Mucosa of rectum (tissue), 2 donors: ENCODE data around the gene AGMO.

Experiments used
- H3K27ac ChIP-seq, 2 donors: one replicate each; pipeline ENCODE4 v1.7.0; 2013; ENCODE audit warnings: inconsistent platforms in 2 of 2, low read depth in 2 of 2, low read length in 2 of 2
- H3K27me3 ChIP-seq, 2 donors: one replicate each; pipeline ENCODE4 v1.7.0; 2013; ENCODE audit warnings: low read length in 2 of 2; ENCODE audit not compliant: control insufficient read depth in 2 of 2, insufficient read depth in 2 of 2
- H3K36me3 ChIP-seq, 2 donors: one replicate each; pipeline ENCODE4 v1.7.0; 2013; ENCODE audit warnings: low read length in 2 of 2; ENCODE audit not compliant: control insufficient read depth in 2 of 2, insufficient read depth in 2 of 2
- H3K4me1 ChIP-seq, 2 donors: one replicate each; pipeline ENCODE4 v1.7.0; 2013; ENCODE audit warnings: low read length in 2 of 2, mild to moderate bottlenecking in 1 of 2; ENCODE audit not compliant: control insufficient read depth in 2 of 2, insufficient read depth in 2 of 2
- H3K4me3 ChIP-seq, 2 donors: one replicate each; pipeline ENCODE4 v1.7.0; 2013; ENCODE audit warnings: low read length in 2 of 2
- H3K9ac ChIP-seq, 2 donors: one replicate each; pipeline ENCODE4 v1.7.0; 2013; ENCODE audit warnings: low read length in 2 of 2, low read depth in 1 of 2, mild to moderate bottlenecking in 1 of 2
- H3K9me3 ChIP-seq, 2 donors: one replicate each; pipeline ENCODE4 v1.7.0; 2013; ENCODE audit warnings: low read length in 2 of 2; ENCODE audit not compliant: control insufficient read depth in 2 of 2
- donor health status: healthy.
- donor health status: Normal muscosa, but diverticular disease.

AGMO gene

DNA sequence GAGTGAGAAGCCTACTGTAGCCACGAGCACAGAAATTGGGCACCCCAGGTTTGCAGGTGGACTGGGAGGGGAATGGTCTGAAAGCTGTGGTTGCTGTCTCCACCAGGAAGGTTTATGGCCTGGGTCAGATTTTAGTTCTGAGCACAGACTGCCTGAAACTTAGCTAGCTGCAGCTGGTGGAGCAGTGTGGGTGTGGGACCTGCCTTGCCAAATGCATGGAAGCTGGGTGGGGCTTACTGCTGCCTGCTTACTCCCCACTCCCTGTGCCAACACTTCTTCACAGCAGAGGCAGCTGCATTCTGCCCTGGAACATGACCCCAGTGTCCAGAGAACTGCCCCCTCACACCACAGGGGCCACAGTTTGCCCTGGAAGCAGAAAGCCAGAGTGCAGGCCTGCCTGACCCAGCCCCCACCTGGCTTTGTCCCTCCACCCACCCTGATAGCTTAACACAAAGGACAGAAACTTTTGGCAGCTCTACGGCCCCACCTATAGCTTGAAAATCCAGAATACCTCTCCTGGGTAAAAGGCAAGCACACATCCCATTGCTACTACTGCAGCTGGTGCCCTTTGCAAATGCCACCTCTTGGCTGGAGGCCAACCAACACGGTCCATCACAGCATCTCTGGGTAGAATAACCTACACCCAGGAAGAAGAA, 281.6 kb downstream of the AGMO start:
- Histone ChIP-seq H3K9ac (no peak overlapping the region), H3K4me3 (no peak overlapping the region), H3K9me3 (peaks cover 0 to 8% of the 10 kb centered on the region in 2 donors), H3K27ac (no peak overlapping the region), H3K4me1 (no peaks in the 10 kb centered on the region), H3K36me3 (no peaks in the 10 kb centered on the region), H3K27me3 (no peaks in the 10 kb centered on the region)

DNA sequence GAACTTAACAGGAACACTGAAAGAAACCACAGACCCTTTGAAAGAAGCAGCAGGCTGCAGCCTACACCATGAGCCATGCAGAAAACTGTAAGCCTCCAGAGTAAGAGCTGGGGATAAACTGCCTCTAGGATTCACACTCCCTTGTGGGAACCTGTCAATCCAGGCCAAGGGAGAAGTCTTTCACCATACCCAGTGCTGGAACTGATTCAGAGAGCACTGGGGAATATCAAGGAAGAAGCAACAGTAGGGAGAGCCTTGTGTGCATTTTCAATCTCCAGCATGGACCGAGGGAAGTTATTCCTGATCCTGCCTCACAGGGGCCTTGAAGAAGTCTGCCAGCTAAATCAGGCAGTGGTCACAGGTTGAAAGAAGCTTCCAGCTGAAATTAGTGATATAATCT, 282.2 kb downstream of the AGMO start:
- H3K9ac ChIP-seq = no peak overlapping the region
- H3K4me1 ChIP-seq = no peaks in the 10 kb centered on the region
- no peak overlapping the region for H3K27ac ChIP-seq
- H3K36me3 ChIP-seq = no peaks in the 10 kb centered on the region
- H3K4me3 ChIP-seq = no peak overlapping the region
- H3K9me3 ChIP-seq = peaks cover 0 to 8% of the 10 kb centered on the region in 2 donors
- H3K27me3 ChIP-seq = no peaks in the 10 kb centered on the region

DNA sequence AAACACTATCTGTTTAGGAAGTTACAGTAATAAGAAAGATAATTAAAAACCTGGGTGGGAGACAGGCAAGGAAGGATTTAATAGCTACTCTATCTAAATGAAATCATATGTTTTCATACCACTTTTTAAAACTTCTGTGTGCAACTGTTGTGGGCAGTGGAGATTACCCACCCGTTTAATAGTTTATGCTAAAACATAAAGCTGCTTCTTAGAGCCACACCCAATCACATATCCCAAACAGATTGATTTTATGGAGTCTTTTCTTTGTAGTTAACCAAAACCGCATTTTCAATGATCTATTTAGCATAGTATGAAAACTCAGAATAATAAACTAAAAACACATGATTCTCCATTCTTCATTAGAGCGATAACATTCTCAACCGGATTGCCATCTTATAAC, 304.1 kb downstream of the AGMO start:
- H3K27ac ChIP-seq = no peak overlapping the region
- no peaks in the 10 kb centered on the region for H3K4me1 ChIP-seq
- H3K9me3 ChIP-seq = no peaks in the 10 kb centered on the region
- no peaks in the 10 kb centered on the region for H3K27me3 ChIP-seq
- H3K4me3 ChIP-seq = no peak overlapping the region
- no peak overlapping the region for H3K9ac ChIP-seq
- no peaks in the 10 kb centered on the region for H3K36me3 ChIP-seq

DNA sequence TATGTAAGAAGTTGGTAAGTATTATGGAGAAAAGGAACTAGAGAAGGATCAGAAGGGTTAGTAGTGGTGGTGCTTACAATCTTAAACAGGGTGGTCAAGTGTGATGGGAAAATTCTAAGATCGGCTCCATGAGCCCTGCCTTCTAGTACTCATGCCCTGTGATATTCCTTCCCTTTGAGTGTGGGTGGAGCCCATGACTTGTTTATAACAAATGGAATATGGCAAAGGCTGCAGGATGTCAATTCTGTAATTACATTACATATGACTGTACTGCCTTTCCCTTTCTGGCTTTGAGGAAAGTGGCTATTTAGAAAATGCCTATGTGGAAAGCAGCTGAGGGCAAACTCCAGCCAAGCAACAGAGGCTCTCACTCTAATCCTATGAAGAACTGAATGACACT, 309.6 kb downstream of the AGMO start:
- Histone ChIP-seq H3K4me1 (no peaks in the 10 kb centered on the region), H3K9ac (no peak overlapping the region), H3K36me3 (no peaks in the 10 kb centered on the region), H3K27ac (no peak overlapping the region), H3K4me3 (no peak overlapping the region), H3K27me3 (no peaks in the 10 kb centered on the region), H3K9me3 (no peaks in the 10 kb centered on the region)

DNA sequence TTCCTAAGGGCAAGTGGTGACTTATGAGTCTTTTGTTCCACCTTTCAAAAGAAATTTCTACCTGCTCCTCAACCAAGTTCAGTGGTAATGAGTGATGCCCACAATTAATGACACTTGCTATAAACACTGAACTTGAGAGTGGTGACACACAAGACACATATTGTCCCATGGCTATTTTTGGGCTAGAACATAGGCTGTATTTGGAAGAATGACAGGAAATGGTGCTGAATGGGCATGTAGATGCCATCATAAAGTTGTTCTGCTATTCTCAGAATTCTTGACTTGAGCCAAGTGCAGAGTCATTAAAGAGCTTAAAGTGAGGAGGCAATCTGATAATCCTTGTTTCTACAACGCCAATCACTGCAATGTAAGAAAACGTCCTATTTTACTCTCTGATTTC, 313.3 kb downstream of the AGMO start:
- H3K9me3 ChIP-seq = no peaks in the 10 kb centered on the region
- no peak overlapping the region for H3K27ac ChIP-seq
- H3K4me3 ChIP-seq = no peak overlapping the region
- H3K27me3 ChIP-seq = no peaks in the 10 kb centered on the region
- no peak overlapping the region for H3K9ac ChIP-seq
- H3K36me3 ChIP-seq = no peaks in the 10 kb centered on the region
- H3K4me1 ChIP-seq = no peaks in the 10 kb centered on the region

DNA sequence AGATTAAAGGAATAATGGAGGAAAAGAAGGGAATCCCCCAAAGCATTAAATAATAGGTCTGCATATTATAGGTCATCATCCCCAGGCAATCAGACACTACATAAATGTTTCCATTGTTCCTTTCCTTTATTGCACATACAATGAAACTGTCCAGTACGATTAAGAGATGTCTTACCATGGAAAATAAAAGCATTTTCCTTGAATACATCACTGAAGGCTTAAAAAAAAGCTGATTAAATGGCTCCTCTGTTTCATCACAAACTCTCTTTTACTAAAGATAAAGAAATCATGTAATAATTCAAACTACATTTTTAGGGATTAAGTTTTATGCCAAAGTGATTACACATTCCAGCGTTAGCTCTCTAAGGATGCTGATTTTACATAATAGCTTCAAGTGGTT, 316.0 kb downstream of the AGMO start:
- Histone ChIP-seq H3K4me1 (no peaks in the 10 kb centered on the region), H3K9ac (no peak overlapping the region), H3K4me3 (no peak overlapping the region), H3K27me3 (no peaks in the 10 kb centered on the region), H3K27ac (no peak overlapping the region), H3K9me3 (no peaks in the 10 kb centered on the region), H3K36me3 (no peaks in the 10 kb centered on the region)

DNA sequence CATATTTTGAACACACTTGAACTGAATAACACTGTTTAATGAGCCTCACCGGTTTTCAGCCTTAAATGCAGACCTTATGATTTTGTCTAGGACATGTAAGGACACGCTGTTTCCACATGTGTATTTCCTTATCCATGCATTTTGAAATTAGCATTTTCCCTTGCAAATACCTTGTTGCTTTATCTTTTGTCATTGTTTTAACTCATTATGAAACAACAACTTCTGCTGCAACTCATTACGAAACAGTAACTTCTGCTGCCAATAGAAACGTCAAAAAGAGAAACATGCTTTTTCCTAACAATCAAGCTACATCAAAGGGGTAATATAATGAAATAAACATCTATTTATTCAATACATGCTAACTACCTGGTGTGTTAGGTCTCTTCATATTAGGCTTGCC, 322.0 kb downstream of the AGMO start:
- Histone ChIP-seq H3K4me1 (no peaks in the 10 kb centered on the region), H3K36me3 (no peaks in the 10 kb centered on the region), H3K27ac (no peak overlapping the region), H3K9me3 (no peaks in the 10 kb centered on the region), H3K9ac (no peak overlapping the region), H3K27me3 (no peaks in the 10 kb centered on the region), H3K4me3 (no peak overlapping the region)

DNA sequence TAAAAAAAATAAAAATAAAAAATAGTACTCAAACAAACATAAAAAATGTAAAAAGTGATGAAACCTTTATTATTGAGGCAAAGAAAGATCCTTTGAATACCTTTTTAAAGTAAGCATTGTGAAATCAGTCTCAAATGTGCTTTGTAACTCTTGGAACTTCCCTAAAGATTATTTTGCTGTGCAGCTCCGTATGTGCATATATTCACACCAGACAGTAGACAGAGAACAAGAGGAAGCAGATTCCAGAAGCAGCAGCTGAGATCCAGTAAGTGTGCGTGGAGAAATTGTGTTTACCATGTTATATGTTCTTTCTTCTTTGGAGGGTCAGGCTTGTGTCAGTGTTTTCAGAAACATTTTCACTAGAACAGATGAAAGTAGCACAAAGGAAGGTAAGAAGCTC, 324.9 kb downstream of the AGMO start:
- H3K36me3 ChIP-seq = no peaks in the 10 kb centered on the region
- H3K27me3 ChIP-seq = no peaks in the 10 kb centered on the region
- H3K27ac ChIP-seq = no peak overlapping the region
- H3K9me3 ChIP-seq = no peaks in the 10 kb centered on the region
- H3K9ac ChIP-seq = no peak overlapping the region
- H3K4me1 ChIP-seq = no peaks in the 10 kb centered on the region
- H3K4me3 ChIP-seq = no peak overlapping the region

DNA sequence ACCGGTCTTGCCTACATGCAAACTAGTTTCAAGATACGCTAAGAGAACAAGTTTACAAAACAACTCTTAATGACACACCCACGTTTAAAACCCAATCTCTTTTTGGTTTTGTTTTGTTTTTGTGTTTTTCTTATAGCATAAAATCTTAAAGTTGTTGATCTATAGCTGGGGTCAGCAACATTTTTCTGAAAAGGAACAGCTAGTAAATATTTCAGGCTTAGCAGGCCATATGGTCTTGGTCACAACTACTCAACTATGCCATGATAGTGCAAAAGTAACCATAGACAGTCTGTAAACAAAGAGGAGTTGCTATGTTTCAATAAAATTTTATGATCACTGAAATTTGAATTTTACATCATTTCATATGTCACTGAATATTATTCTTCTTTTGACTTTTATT, 327.4 kb downstream of the AGMO start:
- H3K27ac ChIP-seq = no peak overlapping the region
- H3K27me3 ChIP-seq = no peaks in the 10 kb centered on the region
- no peaks in the 10 kb centered on the region for H3K9me3 ChIP-seq
- no peak overlapping the region for H3K4me3 ChIP-seq
- H3K36me3 ChIP-seq = no peaks in the 10 kb centered on the region
- no peaks in the 10 kb centered on the region for H3K4me1 ChIP-seq
- no peak overlapping the region for H3K9ac ChIP-seq

DNA sequence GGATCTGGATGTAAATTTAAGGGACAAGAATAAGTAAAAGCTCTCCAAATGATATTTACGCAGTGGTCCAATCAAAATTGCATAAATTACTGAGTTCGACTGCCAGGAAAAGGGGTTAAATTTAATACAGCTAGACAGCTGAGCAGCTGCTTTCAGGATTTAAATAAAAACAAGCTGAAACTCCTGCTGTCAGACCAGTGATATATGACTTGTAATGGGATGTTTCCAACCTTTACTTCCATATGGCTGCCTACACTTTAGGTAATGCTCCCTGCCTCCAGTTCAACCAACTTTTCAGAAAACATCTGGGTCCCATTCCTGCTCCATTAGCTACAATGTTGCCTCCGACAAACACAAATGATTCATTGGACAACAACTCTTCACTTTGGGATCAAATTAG, 333.0 kb downstream of the AGMO start:
- no peak overlapping the region for H3K4me3 ChIP-seq
- no peaks in the 10 kb centered on the region for H3K27me3 ChIP-seq
- no peak overlapping the region for H3K9ac ChIP-seq
- H3K27ac ChIP-seq = no peak overlapping the region
- no peaks in the 10 kb centered on the region for H3K9me3 ChIP-seq
- H3K4me1 ChIP-seq = no peaks in the 10 kb centered on the region
- H3K36me3 ChIP-seq = no peaks in the 10 kb centered on the region

DNA sequence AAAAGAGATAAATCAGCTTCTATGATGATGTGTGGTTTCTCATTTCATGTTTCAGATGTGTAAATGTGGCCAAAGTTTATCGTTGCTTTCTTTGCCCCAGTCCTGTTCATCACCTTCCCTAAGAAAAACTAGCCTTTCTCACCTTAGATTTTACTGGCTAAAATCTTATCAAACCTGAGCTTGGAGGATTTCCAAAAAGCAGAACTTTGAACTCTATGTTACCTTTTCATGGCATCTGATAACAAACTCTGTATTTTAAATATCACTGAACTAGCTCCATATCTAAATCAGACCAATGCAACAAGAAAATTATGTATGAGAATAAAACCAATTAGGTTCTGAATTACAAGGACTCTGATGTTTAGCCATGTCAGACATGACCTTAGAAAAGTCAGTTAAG, 335.8 kb downstream of the AGMO start:
- Histone ChIP-seq H3K27ac (no peak overlapping the region), H3K4me1 (no peaks in the 10 kb centered on the region), H3K27me3 (no peaks in the 10 kb centered on the region), H3K4me3 (no peak overlapping the region), H3K9me3 (no peaks in the 10 kb centered on the region), H3K9ac (no peak overlapping the region), H3K36me3 (no peaks in the 10 kb centered on the region)
